Measurements from ENCODE around the gene P4HA3.
A peak's percentile ranks its signal among the peaks of the same experiment; 100 is the strongest.
"Not testable (repeated sequence)": the region's sequence is repeated elsewhere in the genome, so short reads cannot be mapped to it uniquely, and the experiment has no call there.

The P4HA3 gene

GRCh38 chr11:74311352-74311926, at the start of gene P4HA3:
Gene P4HA3, minus strand, starts transcription at chr11:74311640. Its CDS starts 29 bp downstream, at chr11:74311611.
- DNase-seq = peak; percentile 93

GRCh38 chr11:74357449-74357848, 46.0 kb upstream of the P4HA3 start:
- no peak for DNase-seq

GRCh38 chr11:74355626-74356025, 44.2 kb upstream of the P4HA3 start:
- no peak for DNase-seq

GRCh38 chr11:74354036-74354435, 42.6 kb upstream of the P4HA3 start:
- DNase-seq = no peak

GRCh38 chr11:74347381-74347780, 35.9 kb upstream of the P4HA3 start:
- peak; percentile 94 for DNase-seq

- DNase-seq = no peak
Observed at GRCh38 chr11:74345420-74345819, 34.0 kb upstream of the P4HA3 start.

- DNase-seq = no peak
Observed at GRCh38 chr11:74341921-74342320, 30.5 kb upstream of the P4HA3 start.

- no peak for DNase-seq
Observed at GRCh38 chr11:74339619-74340018, 28.2 kb upstream of the P4HA3 start.

GRCh38 chr11:74338963-74339362, 27.5 kb upstream of the P4HA3 start:
- DNase-seq = peak; percentile 84

- DNase-seq = no peak
Observed at GRCh38 chr11:74333193-74333592, 21.8 kb upstream of the P4HA3 start.

GRCh38 chr11:74332291-74332690, 20.9 kb upstream of the P4HA3 start:
- no peak for DNase-seq

GRCh38 chr11:74331000-74331399, 19.6 kb upstream of the P4HA3 start:
- DNase-seq = not testable (repeated sequence)

GRCh38 chr11:74330075-74330858, 18.8 kb upstream of the P4HA3 start:
- DNase-seq = peak; percentile 88

GRCh38 chr11:74327076-74327475, 15.6 kb upstream of the P4HA3 start:
- no peak for DNase-seq

- no peak for DNase-seq
Observed at GRCh38 chr11:74326665-74327064, 15.2 kb upstream of the P4HA3 start.

- DNase-seq = no peak
Observed at GRCh38 chr11:74325649-74326645, 14.5 kb upstream of the P4HA3 start.

GRCh38 chr11:74322667-74323066, 11.2 kb upstream of the P4HA3 start:
- no peak for DNase-seq

GRCh38 chr11:74321487-74322188, 10.2 kb upstream of the P4HA3 start:
- DNase-seq = peak; percentile 76

GRCh38 chr11:74320538-74320937, 9.1 kb upstream of the P4HA3 start:
- no peak for DNase-seq

GRCh38 chr11:74319139-74319816, 7.8 kb upstream of the P4HA3 start:
- no peak for DNase-seq

- DNase-seq = peak; percentile 27
Observed at GRCh38 chr11:74318241-74318932, 6.9 kb upstream of the P4HA3 start.
